Activated CD8-positive, alpha-beta T cell treated with anti-CD3 and anti-CD28 coated beads, Interleukin-2, amount 10 ng/mL, durations not matched to agents 7 days and 5 days (primary cell): Measurements from ENCODE around the gene AHNAK2. TPM values are rescaled to one million over a fixed set of nuclear protein-coding genes. Genes with fewer than 3 reads are reported as not detected.

Source experiments
- ATAC-seq: fragments of 150-1000 bp; cut with Tn5 transposase; one replicate; pipeline ENCODE4 v1.10.0; 2021; ENCODE audit warnings: moderate library complexity
- CTCF ChIA-PET: fragments of 350-600 bp; sonication (Branson Sonifier 250); formaldehyde crosslinking; loops from one replicate; lab custom pipeline; 2021; ENCODE audit warnings: antibody characterized with exemption; lab: Charles Lee
- POLR2A ChIA-PET: fragments of 350-600 bp; sonication (Branson Sonifier 250); formaldehyde crosslinking; loops from one replicate; lab custom pipeline; 2021; ENCODE audit warnings: antibody characterized with exemption; lab: Charles Lee
- DNase-seq: peaks from one replicate; pipeline ENCODE4 v3.0.0-alpha.2; 2020
- H3K27ac Mint-ChIP-seq: one replicate; pipeline ENCODE4 v1.8.0; 2021; ENCODE audit warnings: mild to moderate bottlenecking, mixed read lengths
- H3K27me3 Mint-ChIP-seq: one replicate; pipeline ENCODE4 v1.8.0; 2021; ENCODE audit warnings: low read depth, mixed read lengths
- H3K36me3 Mint-ChIP-seq: one replicate; pipeline ENCODE4 v1.8.0; 2021; ENCODE audit warnings: low read depth, mixed read lengths
- H3K4me1 Mint-ChIP-seq: one replicate; pipeline ENCODE4 v1.8.0; 2021; ENCODE audit warnings: low read depth, mixed read lengths
- H3K4me3 Mint-ChIP-seq: one replicate; pipeline ENCODE4 v1.8.0; 2021; ENCODE audit warnings: mild to moderate bottlenecking, mixed read lengths
- H3K9me3 Mint-ChIP-seq: one replicate; pipeline ENCODE4 v1.8.0; 2022; ENCODE audit warnings: mixed read lengths; ENCODE audit not compliant: insufficient read depth
- total RNA-seq, 2 experiments: library from RNA; stranded (reverse); gene quantifications; one replicate each; pipeline ENCODE4 v1.2.3, GENCODE V29; 2021

AHNAK2 gene
- total RNA-seq, 2 experiments from 2014 or later = not detected

GRCh38 chr14:104938436-104938835 lies 39.7 kb downstream of the AHNAK2 start:
- no peak overlapping the region for H3K4me3 Mint-ChIP-seq
- no peaks in the 10 kb centered on the region for H3K36me3 Mint-ChIP-seq
- ATAC-seq (no peak), DNase-seq (no peak)
- CTCF ChIA-PET = no interaction called here
- no peaks in the 10 kb centered on the region for H3K9me3 Mint-ChIP-seq
- no peaks in the 10 kb centered on the region for H3K4me1 Mint-ChIP-seq
- peaks cover 37% of the 10 kb centered on the region for H3K27me3 Mint-ChIP-seq
- POLR2A ChIA-PET = no interaction called here
- H3K27ac Mint-ChIP-seq = no peak overlapping the region

GRCh38 chr14:104937694-104938365 lies 40.3 kb downstream of the AHNAK2 start:
- no peak overlapping the region for H3K27ac Mint-ChIP-seq
- CTCF ChIA-PET = no interaction called here
- POLR2A ChIA-PET = no interaction called here

GRCh38 chr14:104937161-104937560 lies 41.0 kb downstream of the AHNAK2 start:
- H3K4me1 Mint-ChIP-seq = no peaks in the 10 kb centered on the region
- H3K27ac Mint-ChIP-seq = no peak overlapping the region
- H3K9me3 Mint-ChIP-seq = no peaks in the 10 kb centered on the region
- ChIA-PET CTCF (no interaction called here), POLR2A (no interaction called here)
- DNase-seq (no peak), ATAC-seq (no peak)
- H3K36me3 Mint-ChIP-seq = no peaks in the 10 kb centered on the region
- peaks cover 37% of the 10 kb centered on the region for H3K27me3 Mint-ChIP-seq
- no peak overlapping the region for H3K4me3 Mint-ChIP-seq

More at GRCh38 chr14:104937694-104938365, 40.3 kb downstream of the AHNAK2 start:
- no peaks in the 10 kb centered on the region for H3K9me3 Mint-ChIP-seq
- H3K4me1 Mint-ChIP-seq = no peaks in the 10 kb centered on the region
- ATAC-seq = no peak
- H3K27me3 Mint-ChIP-seq = peaks cover 37% of the 10 kb centered on the region
- no peak overlapping the region for H3K4me3 Mint-ChIP-seq
- no peaks in the 10 kb centered on the region for H3K36me3 Mint-ChIP-seq
- no peak for DNase-seq

GRCh38 chr14:104936361-104937155 lies 41.6 kb downstream of the AHNAK2 start:
- Mint-ChIP-seq H3K27ac (no peak overlapping the region), H3K4me3 (no peak overlapping the region), H3K9me3 (no peaks in the 10 kb centered on the region), H3K36me3 (no peaks in the 10 kb centered on the region), H3K4me1 (no peaks in the 10 kb centered on the region), H3K27me3 (peaks cover 37% of the 10 kb centered on the region)
- CTCF ChIA-PET = no interaction called here
- POLR2A ChIA-PET = no interaction called here
- DNase-seq = no peak
- no peak for ATAC-seq

- Mint-ChIP-seq H3K36me3 (no peaks in the 10 kb centered on the region), H3K27ac (no peak overlapping the region), H3K27me3 (peaks cover 37% of the 10 kb centered on the region), H3K9me3 (no peaks in the 10 kb centered on the region), H3K4me3 (no peak overlapping the region), H3K4me1 (no peaks in the 10 kb centered on the region)
- ChIA-PET CTCF (interaction anchor here (2.1 kb wide), 1 partner anchor 110 kb away, joined by 11 read pairs; no protein-coding TSS in a partner anchor), POLR2A (no interaction called here)
- DNase-seq = no peak
- no peak for ATAC-seq
Observed at GRCh38 chr14:104935955-104936354, 42.2 kb downstream of the AHNAK2 start.

GRCh38 chr14:104935026-104935650 lies 43.0 kb downstream of the AHNAK2 start:
- POLR2A ChIA-PET = no interaction called here
- CTCF ChIA-PET = interaction anchor here (0.9 to 2.1 kb wide), 2 partner anchors 17 to 111 kb away, joined by 3 to 11 read pairs; no protein-coding TSS in a partner anchor
- Mint-ChIP-seq H3K9me3 (no peaks in the 10 kb centered on the region), H3K27me3 (peaks cover 35% of the 10 kb centered on the region), H3K27ac (no peak overlapping the region), H3K4me1 (no peaks in the 10 kb centered on the region), H3K4me3 (no peak overlapping the region), H3K36me3 (no peaks in the 10 kb centered on the region)
- DNase-seq = no peak
- ATAC-seq = no peak

- POLR2A ChIA-PET = no interaction called here
- no peak for DNase-seq
- Mint-ChIP-seq H3K4me3 (peak overlapping the region; percentile 31), H3K27me3 (peaks cover 30% of the 10 kb centered on the region), H3K27ac (no peak overlapping the region), H3K9me3 (no peaks in the 10 kb centered on the region), H3K36me3 (no peaks in the 10 kb centered on the region), H3K4me1 (no peaks in the 10 kb centered on the region)
- CTCF ChIA-PET = interaction anchor here (0.9 to 2.1 kb wide), 3 partner anchors 16 to 112 kb away, joined by 3 to 11 read pairs (median 4); no protein-coding TSS in a partner anchor
- ATAC-seq = no peak
Observed at GRCh38 chr14:104933746-104934733, 44.1 kb downstream of the AHNAK2 start.

- Mint-ChIP-seq H3K27me3 (peaks cover 25% of the 10 kb centered on the region), H3K27ac (no peak overlapping the region), H3K4me3 (no peak overlapping the region), H3K9me3 (no peaks in the 10 kb centered on the region), H3K4me1 (no peaks in the 10 kb centered on the region), H3K36me3 (no peaks in the 10 kb centered on the region)
- DNase-seq (peak; percentile 83), ATAC-seq (peak; percentile 85)
- POLR2A ChIA-PET = no interaction called here
- CTCF ChIA-PET = interaction anchor here (0.9 kb wide), 1 partner anchor 25 kb away, joined by 4 read pairs; no protein-coding TSS in a partner anchor
Observed at GRCh38 chr14:104932676-104933631, 45.2 kb downstream of the AHNAK2 start.

GRCh38 chr14:104931771-104932675 lies 46.2 kb downstream of the AHNAK2 start:
- Mint-ChIP-seq H3K4me3 (no peak overlapping the region), H3K4me1 (no peaks in the 10 kb centered on the region), H3K27ac (no peak overlapping the region), H3K9me3 (no peaks in the 10 kb centered on the region), H3K36me3 (no peaks in the 10 kb centered on the region), H3K27me3 (peaks cover 18% of the 10 kb centered on the region)
- DNase-seq = no peak
- ATAC-seq = no peak
- ChIA-PET CTCF (no interaction called here), POLR2A (no interaction called here)
